GM18861 (cell line): Measurements from ENCODE around the gene TMEM163.
"Not testable (repeated sequence)": the region's sequence is repeated elsewhere in the genome, so short reads cannot be mapped to it uniquely, and the experiment has no call there.

ENCODE experiments used
- ATAC-seq: cut with Tn5 transposase; IDR thresholded peaks from one replicate; pipeline ENCODE4 v1.9.1; 2021; ENCODE audit not compliant: unreplicated experiment

TMEM163 gene

DNA sequence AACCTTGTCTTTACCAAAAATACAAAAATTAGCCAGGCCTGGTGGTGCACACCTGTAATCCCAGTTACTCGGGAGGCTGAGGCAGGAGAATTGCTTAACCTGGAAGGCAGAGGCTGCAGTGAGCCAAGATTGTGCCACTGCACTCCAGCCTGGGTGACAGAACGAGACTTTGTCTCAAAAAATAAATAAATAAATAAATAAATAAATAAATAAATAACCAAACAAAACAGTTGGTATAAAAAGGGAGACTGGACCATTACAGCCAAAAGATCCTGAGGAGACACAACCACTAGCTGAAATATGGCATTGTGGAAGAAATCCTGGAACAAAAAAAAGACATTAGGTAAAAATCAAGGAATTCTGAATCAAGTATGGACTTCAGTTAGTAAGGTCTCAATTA lies 4.9 kb upstream of the TMEM163 start:
- ATAC-seq, result not testable (repeated sequence)

DNA sequence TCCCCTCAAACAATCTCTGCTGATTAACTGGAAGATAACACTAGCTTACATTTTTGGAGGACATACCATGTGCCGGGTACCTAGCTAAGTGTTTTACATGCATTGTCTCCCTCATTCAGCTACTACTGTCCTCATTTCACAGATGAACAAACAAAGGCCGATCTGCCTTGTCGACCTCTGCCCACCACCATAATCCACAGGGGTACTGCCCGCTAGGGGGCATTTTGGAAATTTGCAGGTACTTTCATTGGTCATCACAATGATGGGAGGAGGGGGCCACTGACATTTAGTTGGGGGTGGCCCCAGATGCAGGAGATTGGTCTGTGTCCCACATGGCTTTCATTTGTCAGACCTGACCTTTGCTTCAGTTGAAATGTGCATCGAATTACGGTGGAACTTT lies 3.9 kb upstream of the TMEM163 start:
- ATAC-seq, result no peak

DNA sequence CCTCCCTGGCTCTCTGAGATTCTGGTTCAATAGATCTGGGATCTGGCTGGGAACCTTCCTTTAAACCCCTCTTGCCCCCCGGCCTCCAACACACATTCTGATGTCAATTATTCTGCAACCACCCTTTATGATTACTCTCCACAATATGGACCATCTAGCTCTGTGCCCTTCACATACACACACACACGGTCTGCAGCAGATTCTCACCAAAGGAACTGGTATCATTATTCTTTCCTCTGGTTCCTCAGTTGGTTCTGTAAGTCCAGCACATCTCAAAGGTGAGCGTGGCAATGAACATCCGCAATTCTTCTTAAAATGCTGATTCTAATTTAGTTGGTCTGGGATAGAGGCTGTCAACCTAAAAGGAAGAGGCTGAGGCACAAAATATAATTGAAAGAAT lies 2.8 kb upstream of the TMEM163 start:
- ATAC-seq, result no peak

DNA sequence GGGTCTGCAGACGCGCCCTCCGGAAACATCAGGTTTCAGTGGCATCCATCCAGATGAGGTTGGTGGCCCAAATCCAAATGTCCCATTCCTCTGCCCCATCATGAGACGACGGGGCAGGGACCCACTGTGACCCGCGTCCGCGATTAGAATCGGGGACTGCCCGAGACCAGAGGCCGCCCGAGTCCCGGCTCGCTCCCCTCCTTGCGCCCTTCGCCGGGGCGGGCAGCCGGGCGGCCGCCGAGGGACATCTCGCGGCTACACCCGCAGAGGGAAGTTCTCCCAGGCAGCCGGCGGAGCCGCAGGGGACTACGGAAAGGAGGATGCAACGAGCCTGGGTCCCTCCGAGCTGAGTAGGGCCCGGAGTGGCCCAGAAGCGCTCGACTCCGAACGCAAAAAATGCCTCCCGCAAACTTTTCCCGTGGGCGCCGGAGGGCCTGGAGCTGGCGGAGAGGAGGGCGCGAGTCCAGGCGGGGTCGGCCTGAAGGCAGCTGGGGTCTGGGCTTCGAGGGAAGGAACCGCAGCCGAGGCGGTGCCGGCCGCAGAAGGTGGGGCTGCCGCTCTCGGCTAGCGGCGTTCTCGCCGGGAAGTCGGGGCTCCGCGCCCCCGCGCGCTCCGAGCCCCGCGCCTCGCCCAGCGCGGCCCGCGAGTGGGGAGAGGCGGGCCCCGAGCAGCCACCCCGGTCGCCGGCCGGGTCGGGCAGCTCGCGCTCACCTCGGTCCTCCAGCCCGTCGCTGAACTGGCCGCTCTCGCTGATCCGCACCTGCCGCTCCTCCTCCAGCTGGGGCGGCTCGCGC lies 580 bp downstream of the TMEM163 start:
- ATAC-seq, result no peak

GRCh38 chr2:134717286-134718022 lies 1.3 kb downstream of the TMEM163 start:
- no peak for ATAC-seq

DNA sequence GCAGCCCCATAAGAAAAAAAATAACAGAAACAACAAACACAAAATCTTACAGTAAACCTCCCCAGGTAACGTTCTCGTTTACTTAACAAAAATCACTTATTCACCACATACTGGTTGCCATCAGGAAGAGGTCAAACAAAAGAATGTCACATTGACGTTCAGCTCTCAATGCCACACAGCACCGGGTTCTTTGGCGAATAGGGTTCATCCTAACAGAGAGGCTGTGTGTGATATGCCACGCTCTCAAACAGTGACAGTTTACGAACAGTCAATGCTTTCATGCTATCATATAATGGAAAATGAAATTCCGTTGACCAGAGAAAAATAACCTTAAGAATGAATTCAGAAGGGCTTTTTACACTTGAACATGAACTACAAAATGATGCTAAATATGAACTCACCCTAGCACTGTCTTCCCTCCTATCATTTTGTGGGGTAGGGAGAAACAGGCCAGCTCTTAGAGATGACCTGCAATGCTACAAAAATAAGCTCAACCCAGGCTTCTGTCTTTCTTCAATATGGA lies 2.0 kb downstream of the TMEM163 start:
- ATAC-seq, result no peak

DNA sequence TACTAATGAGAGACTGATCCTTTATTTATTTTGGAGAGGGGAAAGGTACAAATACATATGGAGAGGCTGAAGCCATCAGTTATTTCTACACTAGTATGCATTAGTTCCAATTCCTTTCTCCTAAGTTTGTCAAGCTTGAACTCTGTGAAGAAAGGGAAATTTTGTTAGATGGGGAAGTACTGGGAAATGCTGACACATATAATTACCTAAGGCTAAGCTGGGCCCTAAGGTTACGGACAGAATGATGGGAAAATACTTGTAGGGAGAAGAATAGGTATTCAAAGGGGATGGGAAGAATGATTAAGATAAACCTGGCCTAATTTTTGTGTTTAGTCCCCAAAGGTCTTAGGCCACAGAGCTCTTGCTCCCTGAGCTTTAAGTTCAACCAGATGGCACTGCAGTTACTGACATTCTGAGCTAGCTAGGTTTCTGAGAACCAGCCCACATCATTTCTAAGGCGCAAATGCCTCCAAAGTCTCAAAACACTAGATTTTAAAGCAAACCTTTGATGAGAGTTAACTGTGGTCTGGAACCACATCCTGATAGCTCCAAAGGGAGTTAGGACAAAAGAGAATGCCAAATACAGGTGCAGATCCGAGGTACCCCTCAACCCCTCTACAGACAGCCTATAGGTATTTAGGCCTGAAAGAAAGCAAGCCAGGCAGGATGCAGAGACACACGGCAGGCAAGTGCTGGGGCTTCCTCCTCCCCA lies 2.7 kb downstream of the TMEM163 start:
- ATAC-seq, result no peak

- ATAC-seq, result no peak
Observed at GRCh38 chr2:134714228-134714627, 4.6 kb downstream of the TMEM163 start.

DNA sequence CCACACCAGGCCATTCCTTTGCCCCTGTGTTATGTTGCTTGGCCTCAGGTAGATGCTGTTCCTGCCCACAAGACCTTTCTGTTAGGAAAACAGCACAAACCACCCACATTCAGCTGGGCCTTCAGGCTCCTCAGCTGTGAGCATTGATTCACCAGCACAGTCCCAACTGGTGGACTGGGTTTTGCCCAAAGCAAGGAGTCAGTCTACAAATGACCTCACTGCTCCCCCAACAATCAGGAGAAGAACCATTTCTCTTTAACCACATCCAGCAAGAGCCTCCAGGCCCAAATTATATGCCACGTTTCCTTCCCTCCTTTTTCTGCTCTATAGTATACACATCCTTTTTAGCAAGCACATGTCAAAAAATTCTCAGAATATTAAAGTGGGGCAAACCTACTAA lies 5.2 kb downstream of the TMEM163 start:
- ATAC-seq, result no peak

DNA sequence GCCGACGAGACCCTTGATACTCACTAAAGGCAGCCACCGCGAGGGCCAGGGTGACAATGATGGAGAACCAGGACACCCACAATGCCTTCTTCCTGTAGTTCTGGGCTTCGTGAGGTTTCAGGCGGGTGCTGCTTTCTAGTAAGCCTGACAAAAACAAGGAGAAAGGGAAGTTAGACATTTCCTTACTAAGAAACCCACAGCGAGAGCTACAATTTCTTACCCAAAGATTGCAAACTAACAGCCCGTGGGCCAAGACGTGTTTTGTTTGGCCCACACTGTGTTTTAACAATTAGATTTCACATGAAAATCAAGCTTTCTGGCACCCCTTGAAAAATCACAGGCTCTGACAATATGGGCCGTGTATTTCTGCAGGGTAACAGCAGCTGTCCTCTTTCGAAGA lies 5.6 kb downstream of the TMEM163 start:
- ATAC-seq, result no peak

DNA sequence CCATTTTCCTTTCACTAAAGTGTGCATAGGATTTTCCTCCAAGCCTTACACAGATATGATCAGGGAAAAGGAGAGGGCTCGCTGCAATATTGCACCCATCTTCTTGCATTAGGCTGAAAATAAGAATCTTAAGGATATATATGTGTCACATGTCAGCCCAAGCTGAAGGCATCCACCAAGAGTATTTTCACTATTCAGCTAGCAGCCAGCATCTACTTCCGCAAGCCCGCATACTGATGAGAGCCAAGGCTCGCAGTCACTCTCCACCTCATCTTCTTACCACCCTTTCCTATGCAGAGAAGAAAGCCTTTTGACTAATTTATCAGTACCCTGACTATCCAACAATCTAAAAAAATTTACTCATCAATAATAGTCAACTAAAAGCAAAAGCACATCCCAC lies 6.1 kb downstream of the TMEM163 start:
- no peak for ATAC-seq

DNA sequence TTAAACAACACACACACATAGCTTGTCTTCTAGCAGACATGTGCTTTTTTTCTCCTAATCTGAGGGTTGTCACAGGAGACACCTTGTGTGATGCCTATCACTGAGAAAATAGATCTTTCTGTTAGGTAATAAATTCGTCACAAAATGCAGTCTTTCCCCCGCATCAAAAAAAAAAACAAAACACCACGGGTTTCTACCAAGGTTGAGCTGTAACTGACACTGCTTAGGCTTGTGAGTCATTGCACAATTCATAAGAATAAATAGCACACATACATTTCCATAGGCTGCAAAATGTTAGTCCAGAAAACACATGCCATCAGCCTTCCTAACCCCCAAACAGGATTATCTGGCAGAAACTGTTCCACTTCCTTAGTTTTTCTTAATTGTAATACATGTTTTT lies 6.5 kb downstream of the TMEM163 start:
- ATAC-seq, result no peak

- no peak for ATAC-seq
Observed at GRCh38 chr2:134711692-134712091, 7.1 kb downstream of the TMEM163 start.

GRCh38 chr2:134707330-134707676 lies 11.5 kb downstream of the TMEM163 start:
- ATAC-seq, result no peak

GRCh38 chr2:134706587-134707329 lies 12.0 kb downstream of the TMEM163 start:
- no peak for ATAC-seq

- ATAC-seq, result no peak
Observed at GRCh38 chr2:134705861-134706586, 12.8 kb downstream of the TMEM163 start.

DNA sequence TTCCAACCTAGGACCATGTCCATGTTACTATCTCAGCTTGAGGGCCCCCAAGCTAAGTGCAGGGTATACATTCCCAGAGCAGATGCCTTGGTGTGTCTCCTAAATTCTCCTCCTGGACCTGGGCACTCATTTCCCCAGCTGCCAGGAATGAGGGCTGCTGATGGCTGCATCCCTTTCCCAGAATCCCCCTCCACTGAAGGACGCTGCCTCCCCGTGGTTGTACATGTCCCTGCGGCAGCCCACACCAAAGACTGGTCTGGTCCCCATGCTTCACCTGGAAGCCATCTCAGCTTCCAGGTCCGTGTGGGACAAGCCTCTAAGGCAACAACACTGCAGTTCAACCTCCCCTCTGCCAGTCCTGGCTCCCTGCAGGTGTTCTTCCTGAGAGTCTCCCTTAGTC lies 14.6 kb downstream of the TMEM163 start:
- no peak for ATAC-seq

- ATAC-seq, result no peak
Observed at GRCh38 chr2:134703426-134703825, 15.4 kb downstream of the TMEM163 start.

DNA sequence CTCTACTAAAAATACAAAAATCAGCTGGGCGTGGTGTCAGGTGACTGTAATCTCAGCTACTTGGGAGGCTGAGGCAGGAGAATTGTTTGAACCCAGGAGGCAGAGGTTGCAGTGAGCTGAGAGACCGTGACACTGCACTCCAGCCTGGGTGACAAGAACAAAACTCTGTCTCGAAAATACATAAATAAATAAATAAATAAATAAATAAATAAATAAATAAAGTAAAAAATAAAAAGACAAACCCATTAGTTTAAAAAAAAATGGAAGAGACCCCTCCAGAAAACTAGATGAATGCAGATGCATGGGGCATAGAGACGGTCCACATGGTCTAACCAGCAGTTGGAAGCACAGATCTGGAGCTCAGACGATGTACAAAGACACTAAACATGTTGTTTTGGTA lies 18.1 kb downstream of the TMEM163 start:
- ATAC-seq, result no peak

- no peak for ATAC-seq
Observed at GRCh38 chr2:134694411-134694810, 24.4 kb downstream of the TMEM163 start.
